NB4 (cell line): ENCODE measurements around the gene PRSS3.

Experiments used
- CTCF ChIP-seq: IDR thresholded peaks from one replicate; pipeline ENCODE4 v1.5.1; 2012; ENCODE audit warnings: low read depth, low read length
- MAX ChIP-seq: IDR thresholded peaks from 2 replicates; pipeline ENCODE4 v1.6.1; 2011; ENCODE audit warnings: low read depth, low read length
- MYC ChIP-seq: IDR thresholded peaks from 2 replicates; pipeline ENCODE4 v1.6.1; 2011; ENCODE audit warnings: low read depth, low read length
- POLR2A ChIP-seq: IDR thresholded peaks from 2 replicates; pipeline ENCODE4 v1.6.1; 2011; ENCODE audit warnings: mild to moderate bottlenecking; ENCODE audit not compliant: insufficient read length; ENCODE audit errors: extremely low read depth

DNA sequence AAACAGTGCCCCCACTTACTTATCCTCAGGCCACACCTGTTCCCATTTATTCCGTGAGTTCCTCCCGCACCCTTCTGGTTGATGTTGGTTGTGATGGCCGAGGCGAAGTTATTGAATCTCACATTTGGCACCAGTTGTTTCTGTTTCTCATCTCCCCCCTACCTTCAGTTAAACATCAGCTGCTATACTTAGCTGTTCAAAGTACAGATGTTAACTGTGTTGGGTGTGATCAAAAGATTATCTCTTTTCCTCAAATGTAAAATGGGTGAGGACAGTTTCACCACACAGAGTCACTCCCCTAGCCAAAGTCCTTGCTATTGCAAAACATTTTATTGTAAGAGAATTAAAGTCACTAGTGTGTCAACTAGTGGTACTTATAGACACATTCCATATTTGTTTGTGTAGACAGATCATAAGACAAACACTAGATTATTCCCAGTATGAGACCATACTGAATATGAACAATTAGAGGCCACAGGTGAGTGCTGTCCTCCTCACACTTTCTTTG is 43.2 kb upstream of the PRSS3 start:
- TF ChIP-seq CTCF (no peak), MAX (no peak), POLR2A (no peak), MYC (no peak)
